ENCODE measurements around the gene CREB3L2. TPM values are rescaled to one million over a fixed set of nuclear protein-coding genes. Genes with fewer than 3 reads are reported as not detected.

Gene CREB3L2
- polyA plus RNA-seq, 1 of the 3 experiments (the other 2 are of a cell fraction): 22.9 TPM

DNA sequence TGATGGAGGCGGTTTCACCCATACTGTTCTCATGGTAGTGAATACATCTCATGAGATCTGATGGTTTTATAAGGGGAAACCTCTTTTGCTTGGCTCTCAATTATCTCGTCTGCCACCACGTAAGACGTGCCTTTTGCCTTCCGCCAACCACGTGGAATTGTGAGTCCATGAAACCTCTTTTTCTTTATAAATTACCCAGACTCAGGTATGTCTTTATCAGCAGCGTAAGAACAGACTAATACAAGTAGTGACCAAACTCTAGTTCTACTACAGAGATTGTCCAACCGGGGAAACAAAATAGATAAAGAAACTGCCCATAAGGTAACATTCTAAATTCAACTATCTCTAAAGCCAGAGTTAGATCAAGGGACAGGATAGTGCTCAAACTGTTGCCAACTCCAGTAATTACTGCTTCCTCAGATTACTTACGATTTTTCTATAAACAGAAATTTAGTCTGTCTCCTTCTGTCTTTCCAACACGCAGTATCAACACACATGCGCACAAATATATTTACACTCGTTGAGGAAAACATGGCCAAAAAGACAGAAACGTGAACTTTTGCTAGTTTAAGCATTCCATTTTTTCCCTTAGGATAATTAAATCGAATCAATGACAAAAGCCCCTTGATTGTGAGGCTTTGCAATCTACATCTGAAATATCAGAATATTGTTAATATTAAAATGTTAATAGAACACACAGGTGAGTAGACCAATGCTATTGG, 36.9 kb downstream of the CREB3L2 start:
- no peaks in the 10 kb centered on the region for H3K9me3 ChIP-seq
- DNase-seq: no peak
- H3K36me3 ChIP-seq (replicated peaks in 1 of 2; ENCODE audit: control insufficient read depth in 1 of 2, insufficient read depth in 2 of 2, low read length in 1 of 2): peaks cover 0 to 8% of the 10 kb centered on the region in 2 experiments
- 97% methylated on average over 14 of the region's 14 CpGs for WGBS (ENCODE audit: low lambda C conversion rate)
- no peak overlapping the region for H3K27ac ChIP-seq (ENCODE audit: low read depth in 2 of 2, low read length in 1 of 2)
- H3K9me2 ChIP-seq: no peaks in the 10 kb centered on the region
- H3K27me3 ChIP-seq (ENCODE audit: insufficient read depth): no peaks in the 10 kb centered on the region
- H3K4me3 ChIP-seq (ENCODE audit: low read depth in 2 of 2, low read length in 1 of 2): no peak overlapping the region
- H2AFZ ChIP-seq (ENCODE audit: low read depth): no peak overlapping the region
- H3K4me2 ChIP-seq: no peak overlapping the region
- H3K9ac ChIP-seq: no peak overlapping the region
- H3K79me2 ChIP-seq (ENCODE audit: insufficient read depth): peaks cover 99% of the 10 kb centered on the region
- H4K20me1 ChIP-seq (ENCODE audit: insufficient read depth): no peaks in the 10 kb centered on the region
- CTCF ChIA-PET: no interaction called here
- POLR2A ChIA-PET: no interaction called here
- peaks cover 29% of the 10 kb centered on the region for H3F3A ChIP-seq (replicated peaks; ENCODE audit: insufficient read depth)
- TF ChIP-seq RCOR1 (IDR thresholded peaks at IDR 0.05; ENCODE audit: low read length) (no peak), MEF2A (IDR thresholded peaks at IDR 0.05; ENCODE audit: borderline replicate concordance, low read depth) (no peak), RFX5 (IDR thresholded peaks at IDR 0.05; ENCODE audit: low read length) (no peak), RAD21 (IDR thresholded peaks at IDR 0.05; ENCODE audit: low read length) (no peak)
- peaks cover 16 to 28% of the 10 kb centered on the region in 2 experiments; a peak in 3 of 4 replicates for H3K4me1 ChIP-seq (ENCODE audit: control insufficient read depth in 1 of 2, insufficient read depth in 2 of 2, low read depth in 1 of 2, low read length in 1 of 2)

DNA sequence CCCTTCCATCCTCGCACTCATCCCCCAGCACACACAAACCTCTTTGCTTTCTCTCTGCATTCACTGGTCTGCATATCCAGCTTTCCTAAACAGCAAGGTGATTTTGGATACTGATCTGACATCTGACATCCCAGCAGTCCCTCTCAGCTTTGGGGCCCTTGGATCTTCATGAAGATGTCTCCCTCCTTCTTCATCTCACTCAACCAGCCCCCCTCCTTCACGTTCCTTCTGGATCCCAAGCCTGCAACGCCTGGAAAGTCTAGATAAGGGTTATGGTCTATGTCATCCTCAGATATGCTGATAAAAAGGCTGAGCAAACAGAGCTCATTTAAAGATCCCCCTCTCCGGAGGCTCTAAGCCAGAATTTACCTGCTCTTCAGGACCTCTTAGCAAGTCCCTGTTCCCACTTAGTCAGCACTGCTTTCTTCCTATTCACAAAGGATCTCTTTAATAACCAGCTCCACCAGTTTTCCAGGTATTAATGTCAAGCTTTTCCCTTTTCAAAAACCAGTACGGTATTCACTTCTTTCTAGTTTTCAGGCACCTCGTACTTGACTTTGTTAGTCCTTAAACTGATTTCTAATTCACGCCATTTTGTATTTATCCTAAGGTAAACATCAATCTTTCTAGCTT, 38.9 kb downstream of the CREB3L2 start:
- Histone ChIP-seq H4K20me1 (ENCODE audit: insufficient read depth) (no peaks in the 10 kb centered on the region), H3K36me3 (replicated peaks in 1 of 2; ENCODE audit: control insufficient read depth in 1 of 2, insufficient read depth in 2 of 2, low read length in 1 of 2) (peaks cover under 1 to 3% of the 10 kb centered on the region in 2 experiments), H3K9ac (no peak overlapping the region), H3K9me2 (no peaks in the 10 kb centered on the region), H3K9me3 (no peaks in the 10 kb centered on the region), H3K4me3 (ENCODE audit: low read depth in 2 of 2, low read length in 1 of 2) (no peak overlapping the region), H3K4me1 (ENCODE audit: control insufficient read depth in 1 of 2, insufficient read depth in 2 of 2, low read depth in 1 of 2, low read length in 1 of 2) (peaks cover 16 to 30% of the 10 kb centered on the region in 2 experiments; a peak in 3 of 4 replicates), H2AFZ (ENCODE audit: low read depth) (no peak overlapping the region), H3K79me2 (ENCODE audit: insufficient read depth) (peaks cover 99% of the 10 kb centered on the region), H3F3A (replicated peaks; ENCODE audit: insufficient read depth) (peaks cover 17% of the 10 kb centered on the region), H3K27ac (ENCODE audit: low read depth in 2 of 2, low read length in 1 of 2) (peak overlapping the region in 1 of 2 experiments; percentile 14; a peak in 1 of 4 replicates), H3K4me2 (no peak overlapping the region), H3K27me3 (ENCODE audit: insufficient read depth) (no peaks in the 10 kb centered on the region)
- DNase-seq: peak; percentile 46
- 79% methylated on average over 7 of the region's 7 CpGs for WGBS (ENCODE audit: low lambda C conversion rate)
- TF ChIP-seq GATA2 (CRISPR knock-in tag; IDR thresholded peaks at IDR 0.05) (peak; percentile 82), MEF2A (IDR thresholded peaks at IDR 0.05; ENCODE audit: borderline replicate concordance, low read depth) (no peak), NRF1 (IDR thresholded peaks at IDR 0.05; ENCODE audit: low read depth, low read length) (no peak), FOXM1 (IDR thresholded peaks at IDR 0.05; ENCODE audit: low read depth) (no peak)
- TF ChIP-seq, protein P1, sequence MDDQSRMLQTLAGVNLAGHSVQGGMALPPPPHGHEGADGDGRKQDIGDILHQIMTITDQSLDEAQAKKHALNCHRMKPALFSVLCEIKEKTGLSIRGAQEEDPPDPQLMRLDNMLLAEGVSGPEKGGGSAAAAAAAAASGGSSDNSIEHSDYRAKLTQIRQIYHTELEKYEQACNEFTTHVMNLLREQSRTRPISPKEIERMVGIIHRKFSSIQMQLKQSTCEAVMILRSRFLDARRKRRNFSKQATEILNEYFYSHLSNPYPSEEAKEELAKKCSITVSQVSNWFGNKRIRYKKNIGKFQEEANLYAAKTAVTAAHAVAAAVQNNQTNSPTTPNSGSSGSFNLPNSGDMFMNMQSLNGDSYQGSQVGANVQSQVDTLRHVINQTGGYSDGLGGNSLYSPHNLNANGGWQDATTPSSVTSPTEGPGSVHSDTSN (IDR thresholded peaks at IDR 0.05): no peak
- CTCF ChIA-PET: interaction anchor here (0.9 to 1.9 kb wide), 7 partner anchors 16 to 59 kb away, joined by 3 to 7 read pairs (median 4); no protein-coding TSS in a partner anchor
- POLR2A ChIA-PET: no interaction called here

DNA sequence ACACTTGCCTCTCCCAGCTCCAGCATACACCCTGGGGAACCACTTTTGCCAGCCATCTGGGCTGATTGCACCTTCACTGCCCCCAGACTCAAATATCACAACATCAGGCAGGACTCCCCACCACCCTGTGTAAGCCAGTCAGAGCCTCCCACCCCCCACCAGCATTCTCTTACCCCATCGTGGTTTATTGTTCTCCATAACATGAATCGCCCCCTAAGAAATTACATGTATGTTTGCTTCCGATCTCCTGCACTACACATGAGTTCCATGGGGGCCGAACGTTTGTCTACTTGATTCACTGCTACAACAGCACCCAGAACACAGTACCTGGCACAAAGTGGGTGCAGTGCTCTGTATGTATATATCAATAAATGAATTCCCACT, 39.4 kb downstream of the CREB3L2 start:
- peaks cover 99% of the 10 kb centered on the region for H3K79me2 ChIP-seq (ENCODE audit: insufficient read depth)
- no peak overlapping the region for H3K4me2 ChIP-seq
- H3K36me3 ChIP-seq (replicated peaks in 1 of 2; ENCODE audit: control insufficient read depth in 1 of 2, insufficient read depth in 2 of 2, low read length in 1 of 2): peaks cover 3 to 4% of the 10 kb centered on the region in 2 experiments
- peaks cover 11% of the 10 kb centered on the region for H3F3A ChIP-seq (replicated peaks; ENCODE audit: insufficient read depth)
- WGBS (ENCODE audit: low lambda C conversion rate): 86% methylated on average over 5 of the region's 5 CpGs
- H3K9me3 ChIP-seq: no peaks in the 10 kb centered on the region
- no peak overlapping the region for H3K9ac ChIP-seq
- POLR2A ChIA-PET: no interaction called here
- no peak overlapping the region for H2AFZ ChIP-seq (ENCODE audit: low read depth)
- H3K27ac ChIP-seq (ENCODE audit: low read depth in 2 of 2, low read length in 1 of 2): no peak overlapping the region; a peak in 1 of 4 replicates
- no peaks in the 10 kb centered on the region for H4K20me1 ChIP-seq (ENCODE audit: insufficient read depth)
- no peak overlapping the region for H3K4me3 ChIP-seq (ENCODE audit: low read depth in 2 of 2, low read length in 1 of 2)
- CTCF ChIA-PET: interaction anchor here (1.0 to 1.9 kb wide), 6 partner anchors 16 to 40 kb away, joined by 3 to 6 read pairs (median 4); partner anchors contain the start of gene CREB3L2
- H3K4me1 ChIP-seq (ENCODE audit: control insufficient read depth in 1 of 2, insufficient read depth in 2 of 2, low read depth in 1 of 2, low read length in 1 of 2): peaks cover 13 to 29% of the 10 kb centered on the region in 2 experiments; a peak in 3 of 4 replicates
- H3K9me2 ChIP-seq: no peaks in the 10 kb centered on the region
- DNase-seq: no peak
- TF ChIP-seq, protein P2, sequence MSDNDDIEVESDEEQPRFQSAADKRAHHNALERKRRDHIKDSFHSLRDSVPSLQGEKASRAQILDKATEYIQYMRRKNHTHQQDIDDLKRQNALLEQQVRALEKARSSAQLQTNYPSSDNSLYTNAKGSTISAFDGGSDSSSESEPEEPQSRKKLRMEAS (IDR thresholded peaks at IDR 0.05; ENCODE audit: low read depth): no peak
- TF ChIP-seq, protein P3, sequence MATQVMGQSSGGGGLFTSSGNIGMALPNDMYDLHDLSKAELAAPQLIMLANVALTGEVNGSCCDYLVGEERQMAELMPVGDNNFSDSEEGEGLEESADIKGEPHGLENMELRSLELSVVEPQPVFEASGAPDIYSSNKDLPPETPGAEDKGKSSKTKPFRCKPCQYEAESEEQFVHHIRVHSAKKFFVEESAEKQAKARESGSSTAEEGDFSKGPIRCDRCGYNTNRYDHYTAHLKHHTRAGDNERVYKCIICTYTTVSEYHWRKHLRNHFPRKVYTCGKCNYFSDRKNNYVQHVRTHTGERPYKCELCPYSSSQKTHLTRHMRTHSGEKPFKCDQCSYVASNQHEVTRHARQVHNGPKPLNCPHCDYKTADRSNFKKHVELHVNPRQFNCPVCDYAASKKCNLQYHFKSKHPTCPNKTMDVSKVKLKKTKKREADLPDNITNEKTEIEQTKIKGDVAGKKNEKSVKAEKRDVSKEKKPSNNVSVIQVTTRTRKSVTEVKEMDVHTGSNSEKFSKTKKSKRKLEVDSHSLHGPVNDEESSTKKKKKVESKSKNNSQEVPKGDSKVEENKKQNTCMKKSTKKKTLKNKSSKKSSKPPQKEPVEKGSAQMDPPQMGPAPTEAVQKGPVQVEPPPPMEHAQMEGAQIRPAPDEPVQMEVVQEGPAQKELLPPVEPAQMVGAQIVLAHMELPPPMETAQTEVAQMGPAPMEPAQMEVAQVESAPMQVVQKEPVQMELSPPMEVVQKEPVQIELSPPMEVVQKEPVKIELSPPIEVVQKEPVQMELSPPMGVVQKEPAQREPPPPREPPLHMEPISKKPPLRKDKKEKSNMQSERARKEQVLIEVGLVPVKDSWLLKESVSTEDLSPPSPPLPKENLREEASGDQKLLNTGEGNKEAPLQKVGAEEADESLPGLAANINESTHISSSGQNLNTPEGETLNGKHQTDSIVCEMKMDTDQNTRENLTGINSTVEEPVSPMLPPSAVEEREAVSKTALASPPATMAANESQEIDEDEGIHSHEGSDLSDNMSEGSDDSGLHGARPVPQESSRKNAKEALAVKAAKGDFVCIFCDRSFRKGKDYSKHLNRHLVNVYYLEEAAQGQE (IDR thresholded peaks at IDR 0.05; ENCODE audit: low read depth, low read length): no peak
- no peak for TF ChIP-seq JUND (IDR thresholded peaks at IDR 0.05)
- no peaks in the 10 kb centered on the region for H3K27me3 ChIP-seq (ENCODE audit: insufficient read depth)

All from SK-N-SH (cell line).